ENCODE results near the gene RAD23B.

GRCh38 chr9:107375651-107376369, 92.7 kb downstream of the RAD23B start:
- TF ChIP-seq CTCF (IDR thresholded peaks at IDR 0.05; ENCODE audit: low read depth, low read length), result no peak
- TF ChIP-seq EZH2phosphoT487 (IDR thresholded peaks at IDR 0.05; ENCODE audit: low read depth), result no peak
